NT2/D1 (cell line): Measurements from ENCODE around the gene RNU6-9.

ENCODE experiments used
- DNase-seq: peaks from one replicate; pipeline ENCODE4 v3.0.0-alpha.2; 2011; ENCODE audit warnings: low read depth, low spot score
- H3K27me3 ChIP-seq: 2 replicates; pipeline ENCODE4 v1.6.0; 2011; ENCODE audit warnings: mild to moderate bottlenecking; ENCODE audit not compliant: insufficient read length, insufficient read depth
- H3K36me3 ChIP-seq: 2 replicates; pipeline ENCODE4 v1.6.1; 2011; ENCODE audit warnings: mild to moderate bottlenecking, low read length, mixed read lengths; ENCODE audit not compliant: insufficient read depth, insufficient read length
- H3K4me1 ChIP-seq: 2 replicates; pipeline ENCODE4 v1.5.1; 2011; ENCODE audit not compliant: insufficient read depth, insufficient read length
- H3K4me3 ChIP-seq: 2 replicates; pipeline ENCODE4 v1.5.1; 2011; ENCODE audit warnings: low read depth; ENCODE audit not compliant: insufficient read length
- H3K9ac ChIP-seq: 2 replicates; pipeline ENCODE4 v1.6.0; 2011; ENCODE audit warnings: low read depth; ENCODE audit not compliant: insufficient read length
- H3K9me3 ChIP-seq: 2 replicates; pipeline ENCODE4 v1.5.1; 2011; ENCODE audit warnings: mild to moderate bottlenecking, low read length; ENCODE audit not compliant: insufficient read depth
- SUZ12 ChIP-seq: IDR thresholded peaks from 2 replicates; pipeline ENCODE4 v1.6.1; 2011; ENCODE audit not compliant: insufficient read length, insufficient read depth; ENCODE audit errors: extremely low read depth
- YY1 ChIP-seq: IDR thresholded peaks from 2 replicates; pipeline ENCODE4 v1.6.1; 2011; ENCODE audit not compliant: insufficient read length, insufficient read depth
- ZNF274 ChIP-seq: IDR thresholded peaks from 2 replicates; pipeline ENCODE4 v1.6.1; 2011; ENCODE audit warnings: mild to moderate bottlenecking, low read depth, low read length

Gene RNU6-9

DNA sequence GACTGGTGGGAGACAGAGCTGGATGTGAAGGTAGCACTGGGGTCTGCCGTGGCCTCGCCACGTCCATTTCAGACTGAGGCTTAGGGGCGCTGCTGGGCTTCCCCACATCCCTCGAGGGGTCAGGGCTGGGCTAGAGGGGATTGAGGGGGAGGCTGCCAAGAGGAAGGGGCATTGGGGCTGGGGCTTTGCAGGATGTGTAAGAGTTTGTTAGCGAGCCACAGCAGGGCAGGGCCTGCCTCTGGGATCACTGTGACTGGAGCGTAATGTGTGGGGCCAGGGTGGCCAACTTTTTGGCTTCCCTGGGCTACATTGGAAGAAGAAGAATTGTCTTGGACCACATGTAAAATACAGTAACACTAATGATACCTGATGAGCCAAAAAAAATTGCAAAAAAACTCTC, 46.6 kb downstream of the RNU6-9 start:
- H3K36me3 ChIP-seq = peaks cover 83% of the 10 kb centered on the region
- DNase-seq = no peak
- H3K4me1 ChIP-seq = peaks cover 1% of the 10 kb centered on the region
- no peak for TF ChIP-seq ZNF274
- no peak for TF ChIP-seq YY1
- no peak for TF ChIP-seq SUZ12
- no peaks in the 10 kb centered on the region for H3K9me3 ChIP-seq
- no peak overlapping the region for H3K4me3 ChIP-seq
- no peak overlapping the region for H3K9ac ChIP-seq
- no peaks in the 10 kb centered on the region for H3K27me3 ChIP-seq

DNA sequence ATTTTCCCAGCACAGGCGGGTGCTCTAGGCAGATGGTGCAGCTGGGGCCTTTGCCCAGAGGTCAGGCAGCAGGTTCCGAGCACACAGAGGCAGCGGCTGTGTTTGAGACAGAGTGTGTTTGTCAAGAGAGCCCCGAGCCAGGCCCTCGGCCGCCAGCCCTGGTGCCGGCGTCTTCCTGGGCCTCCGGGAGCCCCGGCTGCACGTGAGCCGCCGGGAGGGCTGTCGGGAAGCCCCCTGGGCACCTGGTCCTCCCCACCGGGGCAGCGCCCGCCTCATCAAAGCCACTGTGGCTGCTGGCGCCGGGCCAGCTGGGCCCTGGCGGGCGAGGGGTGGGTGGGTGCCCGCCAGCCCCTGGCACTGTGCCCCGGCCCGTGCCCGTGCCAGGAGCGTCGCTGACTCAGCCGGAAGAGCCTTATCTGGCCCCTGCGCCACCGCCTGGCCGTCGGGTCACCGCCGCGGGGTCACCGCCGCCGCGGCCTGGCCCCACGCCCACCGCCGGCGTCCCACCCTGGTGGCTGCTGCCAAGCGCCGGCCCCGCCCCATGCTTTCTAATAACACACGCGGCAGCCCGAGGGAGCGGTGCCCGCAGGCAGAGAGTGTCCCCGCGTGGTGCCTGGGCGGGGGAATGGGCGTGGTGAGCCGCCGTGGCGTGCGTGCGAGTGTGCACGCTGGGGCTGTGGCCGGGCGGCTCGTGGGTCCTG, 47.5 kb downstream of the RNU6-9 start:
- Histone ChIP-seq H3K9ac (no peak overlapping the region), H3K27me3 (no peaks in the 10 kb centered on the region), H3K4me1 (no peaks in the 10 kb centered on the region), H3K9me3 (no peaks in the 10 kb centered on the region), H3K36me3 (peaks cover 84% of the 10 kb centered on the region), H3K4me3 (no peak overlapping the region)
- TF ChIP-seq ZNF274 (no peak), SUZ12 (no peak), YY1 (no peak)
- DNase-seq = no peak

DNA sequence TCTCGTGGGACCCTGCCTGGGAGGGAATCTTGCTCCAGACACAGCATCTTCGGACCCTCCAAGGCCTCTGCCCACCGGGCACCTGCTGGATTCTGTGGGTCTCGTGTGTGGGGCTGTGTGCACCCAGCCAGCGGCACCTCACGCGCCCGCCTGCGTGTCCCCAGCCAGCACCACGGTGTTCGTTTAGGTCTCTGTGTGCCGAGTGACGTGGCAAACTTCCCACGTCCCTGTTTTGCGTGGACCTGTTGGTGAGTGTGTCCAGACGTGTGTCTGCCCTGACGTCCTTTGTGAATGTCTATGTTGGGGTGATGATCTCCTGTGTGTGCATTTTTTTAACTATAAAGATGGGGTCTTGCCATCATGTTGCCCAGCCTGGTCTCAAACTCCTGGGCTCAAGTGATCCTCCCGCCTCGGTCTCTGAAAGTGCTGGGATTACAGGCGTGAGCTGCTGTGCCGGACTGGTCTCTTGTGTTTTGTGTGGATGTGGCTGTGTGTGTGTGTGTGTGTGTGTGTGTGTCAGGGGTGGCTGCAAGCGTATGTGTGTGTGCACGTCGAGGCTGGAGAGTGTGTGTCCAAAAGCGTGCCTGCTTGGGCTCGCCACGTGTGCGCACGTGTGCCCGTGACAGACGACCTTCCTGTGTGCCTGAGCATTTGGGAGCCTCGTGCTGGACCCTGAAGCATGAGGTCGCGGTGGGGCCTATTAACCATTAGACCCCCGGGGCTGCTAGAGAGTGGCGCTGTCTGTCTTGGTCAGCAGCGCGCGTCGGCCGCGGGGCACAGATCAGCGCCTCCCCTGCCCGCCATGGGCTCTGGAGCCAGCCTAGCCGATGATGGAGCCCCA, 48.2 kb downstream of the RNU6-9 start:
- DNase-seq = no peak
- H3K4me1 ChIP-seq = no peaks in the 10 kb centered on the region
- H3K9me3 ChIP-seq = no peaks in the 10 kb centered on the region
- no peaks in the 10 kb centered on the region for H3K27me3 ChIP-seq
- no peak overlapping the region for H3K4me3 ChIP-seq
- no peak overlapping the region for H3K9ac ChIP-seq
- H3K36me3 ChIP-seq = peaks cover 80% of the 10 kb centered on the region
- TF ChIP-seq SUZ12 (no peak), ZNF274 (no peak), YY1 (no peak)

DNA sequence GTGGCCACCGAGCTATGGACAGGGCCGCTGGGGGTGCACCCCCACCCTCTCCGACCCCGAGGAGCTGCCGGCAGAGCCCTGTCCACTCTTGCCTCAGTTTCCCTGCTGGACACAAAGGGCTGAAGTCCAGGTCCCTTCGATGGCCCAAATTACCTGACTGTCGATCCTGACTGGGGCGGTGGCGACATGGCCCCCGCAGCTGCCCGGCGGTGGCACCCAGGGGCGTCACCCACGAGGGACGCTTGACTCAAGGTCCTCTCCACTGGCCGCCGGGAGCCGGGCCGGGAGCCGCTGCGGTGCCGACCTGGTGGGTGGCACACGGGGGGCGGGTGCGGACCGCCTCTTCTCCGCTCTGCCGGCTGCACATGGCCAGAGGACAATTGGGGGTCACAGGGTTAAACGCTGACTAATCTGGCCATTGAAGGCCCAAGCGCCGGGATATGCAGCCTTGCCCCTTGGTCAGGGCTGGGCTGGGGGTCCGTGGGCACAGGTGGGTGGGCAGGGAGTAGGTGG, 48.9 kb downstream of the RNU6-9 start:
- H3K4me3 ChIP-seq = no peak overlapping the region
- H3K36me3 ChIP-seq = peaks cover 79% of the 10 kb centered on the region
- H3K9me3 ChIP-seq = no peaks in the 10 kb centered on the region
- DNase-seq = no peak
- TF ChIP-seq SUZ12 = no peak
- no peak for TF ChIP-seq YY1
- no peak for TF ChIP-seq ZNF274
- H3K27me3 ChIP-seq = no peaks in the 10 kb centered on the region
- H3K9ac ChIP-seq = no peak overlapping the region
- no peaks in the 10 kb centered on the region for H3K4me1 ChIP-seq
